Liver (tissue), 9 donors: ENCODE measurements around the gene PDE4D. TPM values are rescaled to one million over a fixed set of nuclear protein-coding genes. Genes with fewer than 3 reads are reported as not detected.

Source experiments
- DNase-seq: peaks from one replicate; pipeline ENCODE4 v3.0.0-alpha.2; 2017; ENCODE audit warnings: low spot score
- H3K27ac ChIP-seq, 2 donors: one replicate each; pipeline ENCODE4 v1.7.0; 2013; ENCODE audit warnings: inconsistent platforms in 2 of 2, low read length in 2 of 2, control low read depth in 1 of 2, low read depth in 1 of 2, mild to moderate bottlenecking in 1 of 2
- H3K27me3 ChIP-seq, 4 donors: one replicate each; pipeline versions ENCODE4 v1.6.1 to v1.7.0; 2013; ENCODE audit warnings: low read length in 3 of 4, inconsistent platforms in 1 of 4, mild to moderate bottlenecking in 1 of 4, moderate library complexity in 1 of 4; ENCODE audit not compliant: control insufficient read depth in 4 of 4, insufficient read depth in 4 of 4
- H3K36me3 ChIP-seq, 4 donors: one replicate each; pipeline versions ENCODE4 v1.6.1 to v1.7.0; 2013; ENCODE audit warnings: low read length in 3 of 4, mild to moderate bottlenecking in 3 of 4, low read depth in 1 of 4, moderate library complexity in 1 of 4; ENCODE audit not compliant: control insufficient read depth in 4 of 4, insufficient read depth in 3 of 4
- H3K4me1 ChIP-seq, 4 donors: one replicate each; pipeline versions ENCODE4 v1.6.1 to v1.7.0; 2013; ENCODE audit warnings: low read length in 3 of 4, mild to moderate bottlenecking in 3 of 4, moderate library complexity in 1 of 4; ENCODE audit not compliant: control insufficient read depth in 4 of 4, insufficient read depth in 4 of 4
- H3K4me3 ChIP-seq, 3 donors: one replicate each; pipeline versions ENCODE4 v1.6.1 to v1.7.0; 2013; ENCODE audit warnings: low read length in 3 of 3, control low read depth in 1 of 3, low read depth in 1 of 3, mild to moderate bottlenecking in 1 of 3
- H3K9ac ChIP-seq, 2 donors: one replicate each; pipeline ENCODE4 v1.7.0; 2013; ENCODE audit warnings: low read length in 2 of 2, mild to moderate bottlenecking in 2 of 2, moderate library complexity in 2 of 2, control low read depth in 1 of 2, low read depth in 1 of 2
- H3K9me3 ChIP-seq, 4 donors: one replicate each; pipeline versions ENCODE4 v1.6.1 to v1.7.0; 2013; ENCODE audit warnings: low read length in 3 of 4; ENCODE audit not compliant: control insufficient read depth in 4 of 4
- ATF3 ChIP-seq: IDR thresholded peaks from 2 replicates; pipeline ENCODE4 v1.6.1; 2016; ENCODE audit warnings: antibody characterized with exemption
- CTCF ChIP-seq: fragments of 150-350 bp; IDR thresholded peaks from 2 replicates; pipeline ENCODE4 v1.5.1; 2017; ENCODE audit warnings: improper control_type of control experiment, low read depth, low read length; ENCODE audit not compliant: missing input control
- EGR1 ChIP-seq, 2 donors: IDR thresholded peaks; 2 replicates each; pipeline ENCODE4 v1.6.1; 2016 to 2018; ENCODE audit warnings: antibody characterized with exemption in 2 of 2, low read depth in 2 of 2
- FOXA1 ChIP-seq: IDR thresholded peaks from 2 replicates; pipeline ENCODE4 v1.6.1; 2016; ENCODE audit warnings: antibody characterized with exemption
- FOXA2 ChIP-seq: IDR thresholded peaks from 2 replicates; pipeline ENCODE4 v1.6.1; 2016; ENCODE audit warnings: antibody characterized with exemption
- GABPA ChIP-seq, 2 donors: IDR thresholded peaks in 1 of 2; conservative IDR thresholded peaks in 1 of 2; 2 replicates each; pipeline ENCODE4 v1.6.1; 2016; ENCODE audit warnings: antibody characterized with exemption in 2 of 2, mild to moderate bottlenecking in 1 of 2, moderate library complexity in 1 of 2
- HNF4A ChIP-seq, 2 donors: conservative IDR thresholded peaks; 2 replicates each; pipeline ENCODE4 v1.6.1; 2016; ENCODE audit warnings: antibody characterized with exemption in 2 of 2, mild to moderate bottlenecking in 2 of 2
- HNF4G ChIP-seq: IDR thresholded peaks from 2 replicates; pipeline ENCODE4 v1.6.1; 2016; ENCODE audit warnings: antibody characterized with exemption
- JUND ChIP-seq, 2 donors: IDR thresholded peaks; 2 replicates each; pipeline ENCODE4 v1.6.1; 2016; ENCODE audit warnings: antibody characterized with exemption in 2 of 2
- MAX ChIP-seq: IDR thresholded peaks from 2 replicates; pipeline ENCODE4 v1.6.1; 2016; ENCODE audit warnings: antibody characterized with exemption
- NR2F2 ChIP-seq: IDR thresholded peaks from 2 replicates; pipeline ENCODE4 v1.6.1; 2016; ENCODE audit warnings: antibody characterized with exemption
- RAD21 ChIP-seq, 2 donors: IDR thresholded peaks; 2 replicates each; pipeline ENCODE4 v1.6.1; 2016; ENCODE audit warnings: antibody characterized with exemption in 2 of 2, mild to moderate bottlenecking in 2 of 2
- REST ChIP-seq: IDR thresholded peaks from 2 replicates; pipeline ENCODE4 v1.6.1; 2016; ENCODE audit warnings: antibody characterized with exemption, mild to moderate bottlenecking
- RXRA ChIP-seq, 2 donors: IDR thresholded peaks; 2 replicates each; pipeline ENCODE4 v1.6.1; 2017 to 2018; ENCODE audit warnings: antibody characterized with exemption in 2 of 2, mild to moderate bottlenecking in 1 of 2
- SP1 ChIP-seq: IDR thresholded peaks from 2 replicates; pipeline ENCODE4 v1.6.1; 2018; ENCODE audit warnings: antibody characterized with exemption, mild to moderate bottlenecking
- TAF1 ChIP-seq: conservative IDR thresholded peaks from 2 replicates; pipeline ENCODE4 v1.6.1; 2016; ENCODE audit warnings: antibody characterized with exemption, mild to moderate bottlenecking
- YY1 ChIP-seq: IDR thresholded peaks from 2 replicates; pipeline ENCODE4 v1.6.1; 2016; ENCODE audit warnings: antibody characterized with exemption, mild to moderate bottlenecking
- ZBTB33 ChIP-seq: IDR thresholded peaks from 2 replicates; pipeline ENCODE4 v1.6.1; 2016; ENCODE audit warnings: antibody characterized with exemption
- WGBS: extraction: QIAGEN DNeasy Blood & Tissue Kit; methylation state at CpG from one replicate; pipeline ENCODE4 v1.1.7; 2013; 5-methylcytosine and 5-hydroxymethylcytosine counted together
- polyA plus RNA-seq, 2 donors: library from polyadenylated mRNA; stranded (reverse) in 1 of 2; unstranded in 1 of 2; fragments of 200-250 nt in 1 of 2; fragments of >200 nt in 1 of 2; fragmentation: Nextera tagmentation in 1 of 2; extraction: Ambion mirVana in 1 of 2; gene quantifications; one replicate each; pipeline versions ENCODE4 v1.2.1 to v1.2.3, GENCODE V29; 2013 to 2015
- total RNA-seq, 2 donors: library from RNA; depleted of rRNA; stranded (reverse); fragments of >200 nt; gene quantifications; one replicate each; pipeline ENCODE4 v1.2.3, GENCODE V29; 2014
- donor health status: healthy.
- donor health status: healthy.
- donor health status: healthy.
- donor health status: healthy.
- donor health status: healthy.

The PDE4D gene
- total and polyA plus RNA-seq, 4 donors: 0.67 to 11.9 (median 6.5) TPM

GRCh38 chr5:59357381-59357977, 536.0 kb downstream of the PDE4D start:
- Histone ChIP-seq H3K9ac (no peak overlapping the region), H3K27ac (no peak overlapping the region), H3K9me3 (no peaks in the 10 kb centered on the region), H3K27me3 (no peaks in the 10 kb centered on the region), H3K4me3 (no peak overlapping the region), H3K4me1 (peaks cover 0 to 2% (median 0%) of the 10 kb centered on the region in 4 donors), H3K36me3 (no peaks in the 10 kb centered on the region)
- 65% methylated on average over 8 of the region's 8 CpGs for WGBS
- DNase-seq: no peak
- no peak for TF ChIP-seq JUND (IDR thresholded peaks at IDR 0.05)
- no peak for TF ChIP-seq HNF4A (conservative IDR thresholded peaks at IDR 0.05)
- TF ChIP-seq MAX: no peak
- TF ChIP-seq YY1: no peak
- no peak for TF ChIP-seq REST
- TF ChIP-seq SP1: no peak
- no peak for TF ChIP-seq RXRA (IDR thresholded peaks at IDR 0.05)
- no peak for TF ChIP-seq FOXA1
- no peak for TF ChIP-seq HNF4G
- TF ChIP-seq NR2F2: no peak
- TF ChIP-seq RAD21 (IDR thresholded peaks at IDR 0.05): no peak
- TF ChIP-seq ZBTB33: no peak
- no peak for TF ChIP-seq EGR1 (IDR thresholded peaks at IDR 0.05; ENCODE audit: low read depth in 2 of 2)
- TF ChIP-seq ATF3: no peak
- TF ChIP-seq TAF1: no peak
- TF ChIP-seq FOXA2: no peak
- TF ChIP-seq CTCF: no peak
- no peak for TF ChIP-seq GABPA (IDR thresholded peaks at IDR 0.05 in 1 of 2, conservative IDR thresholded peaks at IDR 0.05 in 1 of 2)
